HT1080 (cell line): ENCODE measurements around the gene FYN. TPM values are rescaled to one million over a fixed set of nuclear protein-coding genes. Genes with fewer than 3 reads are reported as not detected.

Source experiments
- DNase-seq: peaks from one replicate; pipeline ENCODE4 v3.0.0-alpha.2; 2015; ENCODE audit warnings: low read depth
- total RNA-seq: library from RNA; depleted of rRNA; stranded (reverse); fragments of >200 nt; shearing (Covaris generic); gene quantifications from 2 replicates; pipeline ENCODE4 v1.2.3, GENCODE V29; 2014

FYN gene
- total RNA-seq, 1 experiment from 2014 or later = 50.2 TPM

DNA sequence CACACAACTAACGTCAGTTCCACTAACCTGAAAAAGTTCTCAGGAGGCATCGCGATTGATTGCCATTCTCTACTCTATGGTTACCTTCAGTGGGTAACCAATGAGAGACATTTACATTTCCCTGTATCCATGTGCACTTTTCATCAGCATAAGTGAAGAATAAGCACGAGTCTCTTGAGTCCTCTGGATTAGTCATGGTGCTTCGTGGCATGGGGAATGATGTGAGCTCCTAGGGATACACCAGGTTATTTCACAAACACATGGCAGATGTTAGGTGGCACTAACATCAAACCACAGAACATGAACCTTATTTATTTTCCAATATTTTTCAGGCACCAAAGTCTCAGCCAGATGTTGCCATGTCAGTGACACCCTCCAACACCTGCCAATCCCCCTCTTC, 64.0 kb downstream of the FYN start:
- DNase-seq = no peak

GRCh38 chr6:111808493-111808892, 64.8 kb downstream of the FYN start:
- no peak for DNase-seq

GRCh38 chr6:111806561-111807497, 66.4 kb downstream of the FYN start:
- no peak for DNase-seq

DNA sequence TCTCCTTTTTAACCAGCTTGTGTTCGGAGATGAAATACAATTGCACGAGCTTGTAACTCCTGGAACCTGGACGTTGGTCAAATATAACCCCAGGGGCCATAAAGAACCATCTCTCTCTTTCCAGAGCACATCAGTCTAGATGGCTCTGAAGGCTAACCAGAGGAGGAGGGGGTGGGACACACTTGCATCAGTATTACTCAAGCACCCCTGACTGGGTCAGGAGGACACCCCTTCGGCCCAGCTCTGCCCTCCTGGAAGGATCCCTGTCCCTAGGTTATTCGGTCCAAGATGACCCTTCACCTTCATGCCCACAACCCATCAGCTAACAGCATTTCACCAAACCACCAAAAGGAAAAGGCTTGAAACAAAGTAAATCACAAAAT, 67.1 kb downstream of the FYN start:
- no peak for DNase-seq

- DNase-seq = peak; percentile 81
Measured at GRCh38 chr6:111805511-111806164, 67.6 kb downstream of the FYN start.

DNA sequence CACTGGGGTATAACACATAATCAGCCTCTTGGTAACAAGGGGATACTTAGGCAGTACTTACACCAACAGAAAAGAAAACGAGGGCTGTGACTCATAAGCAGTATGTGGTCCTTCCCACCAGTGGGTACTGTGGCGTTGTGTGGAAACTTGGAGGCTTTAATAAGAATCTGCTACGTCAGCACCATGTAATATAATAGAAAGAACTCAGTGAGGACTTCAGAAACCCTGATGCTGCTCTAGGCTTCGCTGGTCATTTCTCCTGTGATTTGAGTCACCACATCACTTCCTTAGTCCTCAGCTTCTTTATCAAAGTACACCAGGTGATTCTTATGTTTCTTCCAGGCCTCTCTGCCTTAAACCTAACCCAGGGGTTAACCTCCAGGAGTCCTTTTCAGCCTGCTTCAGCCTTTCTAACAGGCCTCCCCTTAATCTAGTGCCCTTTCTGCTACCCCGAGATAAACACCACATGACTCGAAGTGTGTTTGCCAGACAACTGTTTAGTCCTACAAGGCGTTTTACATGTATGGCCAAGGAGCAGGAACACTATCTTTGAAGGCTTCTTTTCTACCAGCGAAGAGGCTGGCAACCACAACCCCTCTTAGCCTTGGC, 68.5 kb downstream of the FYN start:
- DNase-seq = peak; percentile 42

DNA sequence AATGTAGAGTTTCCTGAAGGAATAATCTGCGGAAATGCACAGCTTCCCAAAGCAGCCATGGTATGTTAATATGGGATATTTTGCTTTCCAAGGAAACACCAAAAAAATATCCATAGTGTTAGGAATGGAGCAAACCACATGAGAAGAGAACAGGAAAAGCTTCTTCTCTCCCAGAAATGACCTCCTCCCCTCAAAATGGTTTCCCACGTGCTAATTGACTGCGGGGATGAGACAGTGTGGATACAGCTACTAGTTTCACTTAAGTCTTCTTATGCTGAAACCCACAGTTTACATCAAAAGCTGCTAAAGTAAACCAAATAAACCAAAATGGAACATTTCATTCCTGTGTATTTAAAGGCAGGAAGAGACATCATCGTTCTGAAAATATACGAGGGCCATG, 69.4 kb downstream of the FYN start:
- DNase-seq = no peak

DNA sequence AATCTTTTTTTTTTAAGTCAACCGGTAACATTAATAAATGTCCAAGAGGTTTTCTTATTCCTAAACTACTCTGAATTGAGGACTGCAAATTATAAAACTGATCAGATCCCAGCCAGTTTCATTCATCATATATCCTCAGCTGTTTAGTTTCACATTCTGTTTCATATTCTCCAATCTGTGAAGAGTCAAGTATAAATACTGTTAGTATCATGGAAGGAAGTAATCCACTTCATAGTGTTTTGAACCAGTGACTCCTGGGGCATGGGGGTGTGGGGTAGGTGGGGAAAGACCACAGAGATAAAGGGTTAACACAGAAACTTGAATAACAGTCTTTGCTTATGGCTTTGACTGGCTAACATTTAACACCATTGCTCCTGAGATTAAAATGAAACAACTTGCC, 69.9 kb downstream of the FYN start:
- no peak for DNase-seq

- DNase-seq = no peak
Measured at GRCh38 chr6:111802720-111803330, 70.4 kb downstream of the FYN start.

- DNase-seq = no peak
Measured at GRCh38 chr6:111802015-111802414, 71.2 kb downstream of the FYN start.

GRCh38 chr6:111800821-111801220, 72.4 kb downstream of the FYN start:
- no peak for DNase-seq

- DNase-seq = no peak
Measured at GRCh38 chr6:111800259-111800765, 72.9 kb downstream of the FYN start.

- DNase-seq = no peak
Measured at GRCh38 chr6:111799576-111800258, 73.5 kb downstream of the FYN start.

DNA sequence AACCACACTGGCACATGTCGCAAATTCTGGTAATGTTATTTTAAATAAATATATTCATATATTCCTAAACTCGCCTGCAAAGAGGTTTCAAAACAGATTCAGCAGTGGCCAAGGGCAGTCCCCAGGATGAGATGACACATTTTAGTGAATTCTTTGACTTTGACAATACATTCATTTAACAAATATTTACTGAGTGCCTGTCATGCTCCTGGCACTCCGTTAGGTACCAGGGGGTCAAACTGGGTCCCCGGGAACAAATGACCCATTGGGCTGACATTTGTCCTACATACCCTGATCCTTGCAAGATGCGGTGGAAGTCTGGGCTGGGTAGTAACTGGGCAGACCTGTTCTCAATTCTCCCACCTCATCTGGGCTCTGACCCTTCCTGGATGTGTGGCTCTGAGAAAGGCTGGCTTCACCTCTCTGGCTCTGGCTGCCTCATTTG, 74.9 kb downstream of the FYN start:
- DNase-seq = no peak

DNA sequence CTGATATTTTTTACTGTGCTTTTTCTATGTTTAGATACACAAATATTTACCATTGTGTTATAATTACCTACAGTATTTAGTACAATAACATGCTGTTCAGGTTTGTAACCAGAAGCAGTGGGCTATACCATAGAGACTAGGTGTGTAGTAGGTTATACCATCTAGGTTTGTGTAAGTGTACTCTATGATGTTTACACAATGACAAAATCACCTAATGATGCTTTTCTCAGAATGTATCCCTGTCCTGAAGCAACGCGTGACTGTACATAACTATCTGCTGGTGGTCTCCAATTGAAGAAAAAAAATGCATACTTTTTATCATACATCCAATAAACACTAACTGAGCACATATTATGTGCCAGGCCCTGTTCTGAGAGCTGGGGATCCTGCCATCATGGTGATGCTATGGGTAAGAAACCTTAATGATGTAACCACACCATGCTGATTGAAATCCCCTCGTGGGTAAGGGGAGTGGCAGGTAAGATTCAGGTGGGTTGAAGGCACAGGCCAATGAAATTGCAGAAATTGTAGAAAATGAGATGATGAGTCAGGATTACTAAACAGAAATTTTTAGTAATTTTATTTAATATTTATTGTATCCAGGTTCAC, 76.8 kb downstream of the FYN start:
- no peak for DNase-seq

DNA sequence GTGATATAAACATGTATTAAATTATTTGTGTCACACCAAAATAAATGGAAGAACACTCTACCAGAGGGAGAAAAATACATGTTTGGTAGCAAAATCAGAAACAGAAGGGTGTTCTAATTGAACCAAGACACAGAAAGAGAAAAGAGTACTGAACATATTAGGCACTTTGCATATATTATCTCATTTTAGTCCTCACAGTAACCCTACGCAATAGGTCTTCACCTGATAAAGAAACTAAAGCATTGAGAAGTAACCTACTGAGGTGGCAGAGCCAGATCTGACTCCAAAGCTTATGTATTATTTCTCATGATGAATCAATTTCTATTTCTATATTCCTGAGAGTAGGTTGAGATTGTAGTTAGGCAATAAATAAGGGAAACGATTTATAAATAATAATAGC, 77.7 kb downstream of the FYN start:
- no peak for DNase-seq

DNA sequence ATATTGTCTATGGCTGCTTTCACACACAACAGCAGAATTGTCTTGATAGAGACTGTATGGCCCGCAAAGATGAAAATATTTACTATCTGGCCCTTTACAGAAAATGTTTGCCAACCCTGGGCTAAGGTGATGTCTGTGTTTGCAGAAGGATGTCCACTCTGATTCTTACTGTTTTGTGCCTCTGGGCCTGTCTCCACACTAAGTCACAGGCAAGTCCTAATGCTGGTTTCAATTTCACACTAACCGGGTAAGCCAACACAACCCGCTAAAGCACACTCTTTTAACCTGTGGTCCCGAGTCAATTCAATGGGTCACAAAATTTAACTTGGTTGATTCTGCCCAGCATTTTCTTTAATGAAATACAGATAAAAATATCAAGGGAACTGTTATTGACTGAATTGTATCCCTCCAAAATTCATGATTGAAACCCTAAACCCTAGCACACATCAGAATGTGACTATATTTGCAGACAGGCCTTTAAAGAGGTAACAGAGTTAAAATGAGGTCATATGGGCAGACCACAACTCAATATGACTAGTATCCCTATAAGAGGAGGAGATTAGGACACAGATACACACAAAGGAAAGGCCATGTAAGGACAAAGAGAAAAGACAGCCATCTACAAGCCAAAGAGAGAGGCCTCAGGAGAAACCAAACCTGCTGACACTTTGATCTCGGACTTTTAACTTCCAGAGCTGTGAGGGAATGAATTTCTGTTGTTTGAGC, 78.4 kb downstream of the FYN start:
- no peak for DNase-seq

- no peak for DNase-seq
Measured at GRCh38 chr6:111794300-111794699, 79.0 kb downstream of the FYN start.

- DNase-seq = no peak
Measured at GRCh38 chr6:111793711-111794111, 79.5 kb downstream of the FYN start.
